Activated naive CD8-positive, alpha-beta T cell (primary cell): ENCODE results near the gene RFC5.

Source experiments
- H3K27ac Mint-ChIP-seq: one replicate; pipeline ENCODE4 v1.8.0; 2021; ENCODE audit warnings: mixed read lengths
- H3K27me3 Mint-ChIP-seq: one replicate; pipeline ENCODE4 v1.8.0; 2021; ENCODE audit warnings: mixed read lengths
- H3K36me3 Mint-ChIP-seq: one replicate; pipeline ENCODE4 v1.8.0; 2021; ENCODE audit warnings: mixed read lengths
- H3K4me1 Mint-ChIP-seq: one replicate; pipeline ENCODE4 v1.8.0; 2021; ENCODE audit warnings: low read depth, mixed read lengths
- H3K4me3 Mint-ChIP-seq: one replicate; pipeline ENCODE4 v1.8.0; 2021; ENCODE audit warnings: mild to moderate bottlenecking, mixed read lengths
- H3K9me3 Mint-ChIP-seq: one replicate; pipeline ENCODE4 v1.8.0; 2021; ENCODE audit warnings: low read depth, mixed read lengths

RFC5 gene

GRCh38 chr12:118029166-118029565, 12.7 kb downstream of the RFC5 start:
- H3K4me1 Mint-ChIP-seq = peaks cover 5% of the 10 kb centered on the region
- H3K27ac Mint-ChIP-seq = peak overlapping the region; percentile 61
- H3K27me3 Mint-ChIP-seq = no peaks in the 10 kb centered on the region
- H3K4me3 Mint-ChIP-seq = no peak overlapping the region
- peaks cover 10% of the 10 kb centered on the region for H3K36me3 Mint-ChIP-seq
- H3K9me3 Mint-ChIP-seq = no peaks in the 10 kb centered on the region

GRCh38 chr12:118032188-118032587, 15.7 kb downstream of the RFC5 start:
- no peak overlapping the region for H3K4me3 Mint-ChIP-seq
- H3K27ac Mint-ChIP-seq = peak overlapping the region; percentile 61
- no peaks in the 10 kb centered on the region for H3K27me3 Mint-ChIP-seq

GRCh38 chr12:118033323-118033722, 16.8 kb downstream of the RFC5 start:
- H3K4me1 Mint-ChIP-seq = peaks cover 27% of the 10 kb centered on the region
- no peak overlapping the region for H3K4me3 Mint-ChIP-seq
- peaks cover 16% of the 10 kb centered on the region for H3K36me3 Mint-ChIP-seq
- peak overlapping the region; percentile 58 for H3K27ac Mint-ChIP-seq
- H3K9me3 Mint-ChIP-seq = no peaks in the 10 kb centered on the region
- no peaks in the 10 kb centered on the region for H3K27me3 Mint-ChIP-seq

More at GRCh38 chr12:118032188-118032587, 15.7 kb downstream of the RFC5 start:
- Mint-ChIP-seq H3K9me3 (no peaks in the 10 kb centered on the region), H3K36me3 (peaks cover 16% of the 10 kb centered on the region), H3K4me1 (peaks cover 27% of the 10 kb centered on the region)

GRCh38 chr12:118033902-118034301, 17.4 kb downstream of the RFC5 start:
- no peak overlapping the region for H3K4me3 Mint-ChIP-seq
- H3K4me1 Mint-ChIP-seq = peaks cover 28% of the 10 kb centered on the region
- H3K9me3 Mint-ChIP-seq = no peaks in the 10 kb centered on the region
- no peaks in the 10 kb centered on the region for H3K27me3 Mint-ChIP-seq
- peak overlapping the region; percentile 90 for H3K27ac Mint-ChIP-seq
- H3K36me3 Mint-ChIP-seq = peaks cover 16% of the 10 kb centered on the region

- peak overlapping the region; percentile 90 for H3K27ac Mint-ChIP-seq
- peaks cover 16% of the 10 kb centered on the region for H3K36me3 Mint-ChIP-seq
- H3K9me3 Mint-ChIP-seq = no peaks in the 10 kb centered on the region
- peaks cover 28% of the 10 kb centered on the region for H3K4me1 Mint-ChIP-seq
- H3K4me3 Mint-ChIP-seq = peak overlapping the region; percentile 12
- H3K27me3 Mint-ChIP-seq = no peaks in the 10 kb centered on the region
These were observed 18.1 kb downstream of the RFC5 start for GRCh38 chr12:118034429-118035189.

GRCh38 chr12:118035190-118036041, 18.9 kb downstream of the RFC5 start:
- Mint-ChIP-seq H3K27ac (peak overlapping the region; percentile 90), H3K4me3 (peak overlapping the region; percentile 12), H3K9me3 (no peaks in the 10 kb centered on the region), H3K36me3 (peaks cover 14% of the 10 kb centered on the region), H3K4me1 (peaks cover 28% of the 10 kb centered on the region), H3K27me3 (no peaks in the 10 kb centered on the region)

GRCh38 chr12:118036672-118037411, 20.3 kb downstream of the RFC5 start:
- no peaks in the 10 kb centered on the region for H3K27me3 Mint-ChIP-seq
- H3K4me3 Mint-ChIP-seq = no peak overlapping the region
- H3K4me1 Mint-ChIP-seq = peaks cover 28% of the 10 kb centered on the region
- peaks cover 15% of the 10 kb centered on the region for H3K36me3 Mint-ChIP-seq
- H3K27ac Mint-ChIP-seq = peak overlapping the region; percentile 90
- no peaks in the 10 kb centered on the region for H3K9me3 Mint-ChIP-seq

GRCh38 chr12:118038137-118038536, 21.6 kb downstream of the RFC5 start:
- no peaks in the 10 kb centered on the region for H3K9me3 Mint-ChIP-seq
- no peaks in the 10 kb centered on the region for H3K27me3 Mint-ChIP-seq
- H3K36me3 Mint-ChIP-seq = peaks cover 16% of the 10 kb centered on the region
- H3K4me3 Mint-ChIP-seq = no peak overlapping the region
- peaks cover 28% of the 10 kb centered on the region for H3K4me1 Mint-ChIP-seq
- peak overlapping the region; percentile 72 for H3K27ac Mint-ChIP-seq

- H3K27ac Mint-ChIP-seq = no peak overlapping the region
- no peaks in the 10 kb centered on the region for H3K9me3 Mint-ChIP-seq
- peaks cover 15% of the 10 kb centered on the region for H3K36me3 Mint-ChIP-seq
- peaks cover 15% of the 10 kb centered on the region for H3K4me1 Mint-ChIP-seq
- no peak overlapping the region for H3K4me3 Mint-ChIP-seq
- H3K27me3 Mint-ChIP-seq = no peaks in the 10 kb centered on the region
These were observed 25.6 kb downstream of the RFC5 start for GRCh38 chr12:118042091-118042490.

GRCh38 chr12:118044075-118044474, 27.6 kb downstream of the RFC5 start:
- no peaks in the 10 kb centered on the region for H3K27me3 Mint-ChIP-seq
- H3K27ac Mint-ChIP-seq = peak overlapping the region; percentile 89
- peaks cover 15% of the 10 kb centered on the region for H3K36me3 Mint-ChIP-seq

GRCh38 chr12:118044577-118044976, 28.1 kb downstream of the RFC5 start:
- Mint-ChIP-seq H3K27ac (peak overlapping the region; percentile 89), H3K9me3 (no peaks in the 10 kb centered on the region), H3K36me3 (peaks cover 16% of the 10 kb centered on the region), H3K4me3 (no peak overlapping the region), H3K27me3 (no peaks in the 10 kb centered on the region), H3K4me1 (peaks cover 14% of the 10 kb centered on the region)

More at GRCh38 chr12:118044075-118044474, 27.6 kb downstream of the RFC5 start:
- Mint-ChIP-seq H3K4me3 (no peak overlapping the region), H3K4me1 (peaks cover 14% of the 10 kb centered on the region), H3K9me3 (no peaks in the 10 kb centered on the region)

GRCh38 chr12:118046430-118046829, 29.9 kb downstream of the RFC5 start:
- peaks cover 17% of the 10 kb centered on the region for H3K4me1 Mint-ChIP-seq
- H3K4me3 Mint-ChIP-seq = no peak overlapping the region
- no peaks in the 10 kb centered on the region for H3K9me3 Mint-ChIP-seq
- peaks cover 17% of the 10 kb centered on the region for H3K36me3 Mint-ChIP-seq
- peak overlapping the region; percentile 28 for H3K27ac Mint-ChIP-seq
- H3K27me3 Mint-ChIP-seq = no peaks in the 10 kb centered on the region

- no peaks in the 10 kb centered on the region for H3K27me3 Mint-ChIP-seq
- no peaks in the 10 kb centered on the region for H3K9me3 Mint-ChIP-seq
- H3K36me3 Mint-ChIP-seq = peaks cover 7% of the 10 kb centered on the region
- H3K4me3 Mint-ChIP-seq = no peak overlapping the region
- H3K27ac Mint-ChIP-seq = peak overlapping the region; percentile 76
- H3K4me1 Mint-ChIP-seq = peaks cover 27% of the 10 kb centered on the region
These were observed 34.7 kb downstream of the RFC5 start for GRCh38 chr12:118050972-118051910.
